HepG2 (cell line): ENCODE results near the gene GLIS1. TPM values are rescaled to one million over a fixed set of nuclear protein-coding genes. Genes with fewer than 3 reads are reported as not detected.
A peak's percentile ranks its signal among the peaks of the same experiment; 100 is the strongest.

Experiments used
- ATAC-seq: fragments of 200-7000 bp; cut with Tn5 transposase; 3 replicates; pipeline ENCODE4 v1.9.1; 2020; ENCODE audit warnings: mild to moderate bottlenecking, moderate library complexity
- BruUV-seq: library from RNA; stranded (reverse); fragments of 400-500 nt; replicated peaks from 2 replicates; lab custom pipeline; 2021; lab: Mats Ljungman, UMichigan
- CTCF ChIA-PET: fragments of 300-600 bp; formaldehyde crosslinking; extraction: SDS; loops from one replicate; lab custom pipeline; 2021; ENCODE audit warnings: low total read pairs, inconsistent platforms, low intra/inter-chr PET ratio; lab: Yijun Ruan, JAX
- POLR2A ChIA-PET: fragments of 350-600 bp; sonication (Branson Sonifier 250); formaldehyde crosslinking; loops from one replicate; lab custom pipeline; 2020; ENCODE audit warnings: antibody characterized with exemption, inconsistent platforms; lab: Yijun Ruan, JAX
- DNase-seq: peaks from one replicate; pipeline ENCODE4 v3.0.0-alpha.2; 2015; ENCODE audit warnings: low spot score
- FAIRE-seq: peaks from 3 replicates; lab custom pipeline; 2011; peaks lifted over from hg19 to GRCh38; lab: Jason Lieb, UNC
- H2AFZ ChIP-seq: one replicate; pipeline ENCODE4 v1.6.1; 2011; ENCODE audit warnings: low read length, inconsistent platforms
- H3K27ac ChIP-seq: fragments of 300-600 bp; 3 replicates; pipeline ENCODE4 v1.8.0; 2011; ENCODE audit warnings: mixed run types, mild to moderate bottlenecking, mixed read lengths, low read length, inconsistent platforms; ENCODE audit not compliant: insufficient read depth; ENCODE audit errors: extremely low read length
- H3K27me3 ChIP-seq, 2 experiments: fragments of 200-600 bp in 1 of 2; 2 replicates in 1 of 2; 3 replicates in 1 of 2; pipeline versions ENCODE4 v1.6.0 to v1.8.0; 2011; ENCODE audit warnings: low read length in 2 of 2, mild to moderate bottlenecking in 2 of 2, moderate library complexity in 2 of 2, inconsistent platforms in 1 of 2; ENCODE audit not compliant: insufficient read depth in 2 of 2, control insufficient read depth in 1 of 2
- H3K36me3 ChIP-seq, 2 experiments: fragments of 200-600 bp in 1 of 2; replicated peaks in 1 of 2; 2 replicates in 1 of 2; 3 replicates in 1 of 2; pipeline versions ENCODE4 v1.5.1 to v1.8.0; 2011; ENCODE audit warnings: low read length in 2 of 2, inconsistent platforms in 1 of 2; ENCODE audit not compliant: insufficient read depth in 2 of 2, control insufficient read depth in 1 of 2
- H3K4me1 ChIP-seq: 2 replicates; pipeline ENCODE4 v1.5.1; 2012; ENCODE audit warnings: low read length, inconsistent platforms; ENCODE audit not compliant: insufficient read depth
- H3K4me2 ChIP-seq: 2 replicates; pipeline ENCODE4 v1.6.0; 2011; ENCODE audit warnings: low read depth, low read length, inconsistent platforms
- H3K4me3 ChIP-seq, 3 experiments: fragments of 200-600 bp in 1 of 3; sonication (generic), shearing (Covaris generic) in 1 of 3; replicated peaks in 1 of 3; 2 replicates each; pipeline ENCODE4 v1.5.1; 2011 to 2016; ENCODE audit warnings: low read length in 3 of 3, inconsistent platforms in 2 of 3, low read depth in 2 of 3, mild to moderate bottlenecking in 2 of 3, control low read depth in 1 of 3, mixed read lengths in 1 of 3; ENCODE audit not compliant: insufficient read depth in 1 of 3
- H3K79me2 ChIP-seq: one replicate; pipeline ENCODE4 v1.6.1; 2011; ENCODE audit warnings: low read length, inconsistent platforms; ENCODE audit not compliant: insufficient read depth
- H3K9ac ChIP-seq: 2 replicates; pipeline ENCODE4 v1.6.0; 2011; ENCODE audit warnings: mild to moderate bottlenecking, low read depth, low read length, inconsistent platforms; ENCODE audit not compliant: insufficient read depth
- H3K9me3 ChIP-seq: 2 replicates; pipeline ENCODE4 v1.5.1; 2012; ENCODE audit warnings: mild to moderate bottlenecking, low read length
- H4K20me1 ChIP-seq: 2 replicates; pipeline ENCODE4 v1.6.0; 2011; ENCODE audit warnings: inconsistent platforms, mild to moderate bottlenecking, low read length, moderate library complexity; ENCODE audit not compliant: insufficient read depth
- DNMT1 ChIP-seq: sonication (generic); formaldehyde crosslinking; IDR thresholded peaks from 2 replicates; pipeline ENCODE4 v1.5.1; 2020; ENCODE audit warnings: mild to moderate bottlenecking, missing genetic modification reagents
- ELF4 ChIP-seq: sonication (generic); formaldehyde crosslinking; IDR thresholded peaks from 2 replicates; pipeline ENCODE4 v1.5.0; 2020; ENCODE audit warnings: missing genetic modification reagents, mild to moderate bottlenecking, moderate library complexity, borderline replicate concordance
- FIP1L1 ChIP-seq: fragments of 200-400 bp; formaldehyde crosslinking; IDR thresholded peaks from 2 replicates; pipeline ENCODE4 v1.6.1; 2018; ENCODE audit warnings: low read depth, mild to moderate bottlenecking, low read length, moderate library complexity, borderline replicate concordance; ENCODE audit not compliant: insufficient read depth
- GABPB1 ChIP-seq: IDR thresholded peaks from 2 replicates; pipeline ENCODE4 v1.6.1; 2016; ENCODE audit warnings: mild to moderate bottlenecking, missing genetic modification reagents, moderate library complexity, missing compliant biosample characterization
- GATAD2A ChIP-seq: IDR thresholded peaks from 2 replicates; pipeline ENCODE4 v1.6.1; 2016
- HDAC6 ChIP-seq: fragments of 200-600 bp; sonication (generic); IDR thresholded peaks from 2 replicates; pipeline ENCODE4 v1.7.0; 2017; ENCODE audit warnings: mild to moderate bottlenecking, antibody characterized with exemption, low read length, low read depth
- RARG ChIP-seq: sonication (generic); formaldehyde crosslinking; IDR thresholded peaks from 2 replicates; pipeline ENCODE4 v1.4.0; 2020; ENCODE audit warnings: low read depth, mild to moderate bottlenecking, missing genetic modification reagents
- SUZ12 ChIP-seq: fragments of 150-350 bp; IDR thresholded peaks from 2 replicates; pipeline ENCODE4 v1.6.1; 2014; ENCODE audit warnings: low read depth, low read length
- ZNF235 ChIP-seq: sonication (generic); formaldehyde crosslinking; IDR thresholded peaks from 2 replicates; pipeline ENCODE4 v1.8.1; 2023; ENCODE audit warnings: mild to moderate bottlenecking, missing genetic modification reagents, borderline replicate concordance
- ZNF768 ChIP-seq: sonication (generic); formaldehyde crosslinking; IDR thresholded peaks from 2 replicates; pipeline ENCODE4 v1.4.0; 2020; ENCODE audit warnings: missing genetic modification reagents
- WGBS: methylation state at CpG from one replicate; pipeline ENCODE4 v1.1.6; 2017; ENCODE audit warnings: low lambda C conversion rate; 5-methylcytosine and 5-hydroxymethylcytosine counted together
- in situ Hi-C: cut with HindIII; loops from 2 replicates; pipeline ENCODE4 v1.10.0; 2017; ENCODE audit warnings: low pct_unique_long_range_greater_than_20kb; ENCODE audit not compliant: extremely low pct_ligation_motif_present
- intact Hi-C: fragments of 100-400 bp; cut with micrococcal nuclease; formaldehyde crosslinking; loops from one replicate; pipeline ENCODE4 v1.10.0; 2022; ENCODE audit not compliant: unreplicated experiment
- polyA plus RNA-seq, 8 experiments: library from polyadenylated mRNA; depleted of rRNA in 3 of 8; stranded (reverse) in 7 of 8; unstranded in 1 of 8; fragments of >200 nt; fragmentation: Illumina TruSeq in 4 of 8; extraction: Trizol in 4 of 8; gene quantifications; 2 replicates each; pipeline versions ENCODE4 v1.2.1 to v1.2.3, GENCODE V29; 2011 to 2016; ENCODE audit warnings: low read depth in 4 of 8, missing spikeins in 1 of 8, mixed read lengths in 1 of 8; ENCODE audit not compliant: insufficient read depth in 1 of 8
- total RNA-seq, 5 experiments: library from RNA; depleted of rRNA; stranded (reverse); fragments of >200 nt; fragmentation: Illumina TruSeq; extraction: Trizol; gene quantifications; 2 replicates each; pipeline ENCODE4 v1.2.3, GENCODE V29; 2016; ENCODE audit warnings: low read depth in 1 of 5

GLIS1 gene
- total and polyA plus RNA-seq, 2 of the 13 experiments (the other 11 are each of a cell fraction or from before 2014, with no cell fraction given) = 0.03 TPM; not detected in 1

GRCh38 chr1:53605181-53605580 lies 133.8 kb downstream of the GLIS1 start:
- WGBS = 19% methylated on average over 6 of the region's 8 CpGs
- Histone ChIP-seq H3K4me2 (no peak overlapping the region), H3K27ac (no peak overlapping the region), H3K27me3 (peaks cover 2 to 33% of the 10 kb centered on the region in 2 experiments; a peak in 2 of 5 replicates), H3K4me3 (no peak overlapping the region), H3K9me3 (no peaks in the 10 kb centered on the region), H4K20me1 (no peaks in the 10 kb centered on the region), H3K4me1 (no peaks in the 10 kb centered on the region), H3K36me3 (no peaks in the 10 kb centered on the region), H3K9ac (no peak overlapping the region), H2AFZ (no peak overlapping the region), H3K79me2 (no peaks in the 10 kb centered on the region)
- POLR2A ChIA-PET = no interaction called here
- ATAC-seq = no peak
- in situ Hi-C loops = no loop called here
- FAIRE-seq = no peak
- TF ChIP-seq SUZ12 = no peak
- no peak for TF ChIP-seq FIP1L1
- no peak for TF ChIP-seq HDAC6
- no peak for TF ChIP-seq ELF4 (CRISPR knock-in tag)
- no peak for TF ChIP-seq GABPB1
- TF ChIP-seq RARG (CRISPR knock-in tag) = no peak
- no peak for DNase-seq
- CTCF ChIA-PET = no interaction called here
- no TSS peak for BruUV-seq
- intact Hi-C loops = no loop called here

GRCh38 chr1:53604291-53604919 lies 134.6 kb downstream of the GLIS1 start:
- Histone ChIP-seq H3K36me3 (no peaks in the 10 kb centered on the region), H4K20me1 (no peaks in the 10 kb centered on the region), H3K27me3 (peaks cover 4 to 33% of the 10 kb centered on the region in 2 experiments; a peak in 3 of 5 replicates), H2AFZ (no peak overlapping the region), H3K4me1 (no peaks in the 10 kb centered on the region), H3K9me3 (no peaks in the 10 kb centered on the region), H3K9ac (no peak overlapping the region), H3K27ac (no peak overlapping the region), H3K4me3 (no peak overlapping the region), H3K4me2 (no peak overlapping the region), H3K79me2 (no peaks in the 10 kb centered on the region)
- no TSS peak for BruUV-seq
- POLR2A ChIA-PET = no interaction called here
- no peak for TF ChIP-seq GATAD2A (CRISPR knock-in tag)
- TF ChIP-seq ZNF235 (CRISPR knock-in tag) = no peak
- TF ChIP-seq ZNF768 (CRISPR knock-in tag) = peak; percentile 24; the same call in 1 of the 2 replicates
- TF ChIP-seq DNMT1 (CRISPR knock-in tag) = no peak
- CTCF ChIA-PET = no interaction called here
- intact Hi-C loops (no loop called here), in situ Hi-C loops (no loop called here)
- DNase-seq = no peak
- no peak for ATAC-seq
- no peak for FAIRE-seq
- WGBS = 43% methylated on average over 4 of the region's 5 CpGs
